ENCODE results near the gene ZDHHC22.

ZDHHC22 gene

DNA sequence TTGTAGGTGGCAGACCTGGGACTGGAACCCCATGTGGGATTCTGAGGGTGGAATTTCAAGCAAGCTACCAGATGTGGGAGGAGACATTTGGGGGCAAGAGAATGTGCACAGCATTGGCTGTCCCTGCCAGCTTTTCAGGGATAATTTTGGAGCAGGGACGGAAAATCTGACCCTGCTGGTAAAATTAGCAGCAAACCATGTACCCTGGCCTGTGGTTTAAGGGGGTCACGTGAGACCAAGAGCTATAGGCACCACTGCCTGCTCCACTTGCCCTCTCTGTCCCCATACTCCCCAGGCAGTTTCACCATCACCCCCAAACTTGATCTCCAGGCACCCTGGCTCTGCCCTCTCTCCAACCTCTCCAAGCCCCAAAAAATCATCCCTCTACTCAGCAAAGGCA lies 13.5 kb upstream of the ZDHHC22 start:
- DNase-seq: no peak

DNA sequence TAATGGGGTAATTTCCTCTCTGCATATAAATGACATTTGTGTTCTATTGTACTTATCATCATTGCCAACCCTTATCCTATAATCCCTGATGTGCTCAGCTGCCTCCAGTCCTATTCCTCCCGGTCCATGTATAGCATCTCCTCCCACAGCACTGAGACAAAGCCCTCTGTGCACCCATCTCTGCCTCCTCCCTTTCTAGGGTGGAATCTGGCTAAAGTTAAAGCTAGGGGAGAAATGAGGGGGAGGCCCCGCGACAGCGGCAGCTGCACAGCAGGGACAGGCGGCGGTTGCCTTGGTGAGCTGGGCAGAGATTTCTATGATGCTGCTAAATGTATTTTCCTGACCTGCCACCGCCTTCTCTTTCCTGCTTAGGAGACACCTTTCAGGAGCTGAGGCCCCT lies 12.8 kb upstream of the ZDHHC22 start:
- DNase-seq: no peak

DNA sequence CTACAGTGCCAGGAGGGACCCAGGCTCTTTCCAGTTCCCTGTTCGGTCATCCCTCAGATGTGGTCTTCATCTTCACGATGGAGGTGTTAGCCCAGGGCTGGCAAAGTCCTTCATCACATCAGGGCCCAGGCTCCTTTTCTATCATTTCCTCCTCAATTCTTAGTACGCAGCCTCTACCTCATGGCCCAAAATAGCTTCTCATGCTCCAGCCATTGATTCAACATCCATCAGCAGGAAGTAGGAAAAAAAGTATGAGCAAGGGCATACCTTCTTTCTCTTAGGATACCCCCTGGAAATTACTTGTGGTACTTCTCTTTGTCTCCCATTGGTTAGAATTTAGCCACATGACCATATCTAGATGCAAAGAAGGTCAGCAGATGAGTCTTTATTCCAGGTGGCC lies 12.2 kb upstream of the ZDHHC22 start:
- DNase-seq: no peak

DNA sequence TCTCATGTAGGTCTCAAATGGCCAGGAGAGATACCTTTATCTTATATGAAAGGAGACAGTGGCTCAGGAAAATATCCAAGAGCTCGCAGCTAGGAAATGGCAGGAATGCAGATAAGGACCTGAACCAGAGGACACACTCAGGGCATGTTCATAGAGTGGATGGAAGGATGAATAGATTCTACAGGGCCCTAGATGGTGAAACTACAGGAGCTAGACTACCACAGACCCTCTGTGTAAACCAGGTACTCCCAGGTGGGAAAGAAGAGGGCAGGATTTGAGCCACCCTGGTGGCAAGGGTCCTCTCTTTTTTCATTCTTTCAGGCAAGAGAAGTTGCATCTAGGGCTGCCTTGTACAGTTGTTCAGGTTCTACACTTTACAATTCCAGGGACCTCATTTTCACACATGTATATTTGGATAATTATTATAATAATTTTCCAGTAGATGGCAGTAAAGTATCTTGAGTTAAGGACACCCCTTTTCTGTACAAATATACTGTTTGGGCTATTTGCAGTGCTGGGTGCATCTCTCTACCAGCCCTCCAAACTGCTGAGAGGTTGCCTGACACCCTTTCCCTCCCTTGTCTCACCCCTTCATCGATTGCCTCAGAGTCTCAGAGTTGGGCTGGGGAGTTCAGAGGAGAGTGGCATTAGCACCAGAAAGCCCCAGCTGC lies 10.5 kb upstream of the ZDHHC22 start:
- peak; percentile 9 for DNase-seq

DNA sequence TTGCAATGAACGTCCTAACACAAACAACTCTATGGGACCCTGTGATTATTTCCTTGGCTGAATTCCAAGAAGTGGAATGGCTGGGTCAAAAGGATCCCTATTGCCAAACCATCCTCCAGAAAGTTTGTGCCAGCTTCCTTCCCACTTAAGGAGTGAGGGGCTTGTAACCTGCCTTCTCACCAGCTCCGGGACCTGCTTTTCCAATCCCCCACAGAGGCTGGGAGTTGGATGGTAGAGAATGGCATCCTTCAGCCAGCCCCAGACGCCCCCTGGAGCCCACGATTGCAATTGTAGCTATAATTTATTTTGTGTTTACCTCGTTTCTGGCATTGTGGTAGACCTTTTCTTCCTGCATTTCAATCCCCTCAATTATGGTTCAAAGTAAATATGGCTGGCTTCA lies 9.7 kb upstream of the ZDHHC22 start:
- no peak for DNase-seq

DNA sequence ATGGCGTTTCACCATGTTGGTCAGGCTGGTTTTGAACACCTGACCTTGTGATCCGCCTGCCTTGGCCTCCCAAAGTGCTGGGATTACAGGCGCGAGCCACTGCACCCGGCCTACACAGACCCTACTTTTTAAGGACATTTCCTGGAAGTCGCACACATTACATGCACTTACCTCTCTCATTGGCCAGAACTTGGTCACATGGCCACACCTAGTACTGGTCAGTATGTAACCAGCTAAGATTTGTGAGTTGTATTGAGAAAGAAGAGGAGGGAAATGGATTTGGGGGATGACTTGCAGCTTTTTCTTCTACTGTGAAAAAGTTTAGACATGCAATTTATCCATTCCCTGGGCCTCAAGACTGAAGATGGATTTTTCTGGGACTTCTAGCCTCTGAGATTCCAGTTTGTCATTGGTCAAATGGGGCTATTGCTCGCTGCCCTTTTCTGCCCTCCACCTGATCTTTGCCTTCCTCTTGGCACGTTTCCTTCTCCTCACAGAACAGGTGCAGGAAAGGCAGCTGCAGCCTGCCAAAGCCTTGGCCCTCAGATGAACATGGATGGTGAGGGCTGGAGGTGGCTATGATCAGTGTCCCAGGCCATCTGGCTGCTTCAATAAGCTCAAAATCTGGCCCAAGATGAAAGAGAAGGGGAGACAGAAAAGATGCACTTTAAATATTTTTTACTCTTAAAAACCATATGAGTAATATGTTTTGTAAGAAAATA lies 7.1 kb upstream of the ZDHHC22 start:
- no peak for DNase-seq

DNA sequence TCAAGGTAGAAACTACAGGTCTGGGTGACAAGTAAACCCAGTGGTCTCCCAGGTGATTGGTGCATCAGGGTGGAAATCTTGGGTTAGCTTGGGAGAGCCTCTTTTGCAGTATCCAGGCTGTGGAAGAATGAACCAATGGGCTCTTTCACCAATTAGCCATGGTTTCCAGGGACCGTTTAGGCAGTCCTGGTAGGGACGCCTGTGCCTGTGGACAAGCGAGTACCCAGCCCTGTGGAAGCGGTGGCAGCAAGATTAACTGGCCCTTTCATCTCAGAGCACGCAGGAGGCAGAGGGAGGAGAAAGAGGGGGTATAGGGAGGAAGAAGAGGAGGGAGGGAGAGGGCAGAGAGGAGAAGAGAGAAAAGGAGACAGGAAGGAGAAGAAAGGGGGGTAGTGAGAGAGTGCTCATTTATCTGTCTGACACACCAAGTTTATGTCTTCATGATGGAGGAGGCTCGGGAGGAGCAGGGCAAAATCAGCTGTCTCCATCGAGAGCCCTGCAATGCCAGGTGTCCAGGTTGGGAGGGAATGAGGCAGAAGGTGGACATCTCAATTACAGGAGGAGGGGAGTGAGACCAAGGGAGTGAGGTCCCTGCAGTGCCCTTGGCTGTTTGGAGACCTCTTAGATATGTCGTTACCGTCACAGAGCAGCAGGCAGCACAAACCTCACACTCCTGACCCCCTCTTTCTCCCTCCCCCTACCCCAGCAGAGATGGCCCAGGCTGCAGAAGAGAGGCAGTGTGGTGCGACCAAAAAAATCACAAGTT lies 4.6 kb upstream of the ZDHHC22 start:
- no peak for DNase-seq

DNA sequence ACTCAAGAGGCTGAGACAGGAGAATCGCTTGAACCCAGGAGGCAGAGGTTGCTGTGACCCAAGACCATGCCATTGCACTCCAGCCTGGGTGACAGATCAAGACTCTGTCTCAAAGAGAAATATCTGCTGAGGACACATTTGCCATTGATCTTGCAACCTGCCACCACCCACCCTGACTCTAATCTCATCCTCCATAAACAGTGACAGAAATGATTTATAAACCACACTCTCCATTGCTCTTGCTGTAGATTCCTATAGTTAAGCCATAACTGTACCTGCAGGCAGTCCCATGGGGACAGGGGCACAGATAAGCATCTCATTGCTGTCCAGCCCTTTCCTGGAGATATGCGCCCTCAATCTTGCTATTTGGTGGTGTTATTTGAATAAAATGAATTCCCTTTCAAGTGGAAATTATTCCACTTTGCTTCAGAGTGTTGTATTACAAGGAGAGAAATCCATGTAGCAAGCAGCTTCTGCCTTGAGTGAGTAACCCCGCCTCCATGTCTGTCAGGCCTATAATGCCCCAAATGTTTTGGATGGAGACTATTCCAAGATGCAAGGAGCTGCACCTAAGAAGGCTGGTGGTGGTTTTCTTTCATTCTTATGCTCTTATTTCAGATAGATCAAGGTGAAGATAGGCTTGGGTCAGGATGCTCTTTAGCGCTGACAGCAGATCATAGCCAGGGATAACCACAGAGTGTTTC lies 3.0 kb upstream of the ZDHHC22 start:
- no peak for DNase-seq

DNA sequence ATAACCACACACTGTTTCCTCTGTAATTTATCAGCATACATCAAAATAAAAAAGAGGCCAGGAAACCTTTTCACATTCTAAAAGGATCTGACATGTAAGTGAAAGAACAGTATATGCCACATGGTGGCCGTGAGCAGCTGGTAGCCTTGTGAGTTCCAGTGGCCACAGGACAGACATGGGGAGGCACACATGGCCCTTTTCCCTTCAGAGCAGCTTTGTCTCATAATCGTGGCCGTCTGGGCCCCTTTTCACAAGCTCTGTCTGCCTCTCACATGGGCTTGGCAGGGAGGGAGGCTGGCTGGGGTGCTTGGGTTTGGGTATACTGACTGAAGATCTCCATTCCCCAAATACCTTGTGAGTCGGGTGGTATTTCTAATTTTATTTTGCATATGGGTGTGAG lies 1.5 kb upstream of the ZDHHC22 start:
- DNase-seq: no peak

DNA sequence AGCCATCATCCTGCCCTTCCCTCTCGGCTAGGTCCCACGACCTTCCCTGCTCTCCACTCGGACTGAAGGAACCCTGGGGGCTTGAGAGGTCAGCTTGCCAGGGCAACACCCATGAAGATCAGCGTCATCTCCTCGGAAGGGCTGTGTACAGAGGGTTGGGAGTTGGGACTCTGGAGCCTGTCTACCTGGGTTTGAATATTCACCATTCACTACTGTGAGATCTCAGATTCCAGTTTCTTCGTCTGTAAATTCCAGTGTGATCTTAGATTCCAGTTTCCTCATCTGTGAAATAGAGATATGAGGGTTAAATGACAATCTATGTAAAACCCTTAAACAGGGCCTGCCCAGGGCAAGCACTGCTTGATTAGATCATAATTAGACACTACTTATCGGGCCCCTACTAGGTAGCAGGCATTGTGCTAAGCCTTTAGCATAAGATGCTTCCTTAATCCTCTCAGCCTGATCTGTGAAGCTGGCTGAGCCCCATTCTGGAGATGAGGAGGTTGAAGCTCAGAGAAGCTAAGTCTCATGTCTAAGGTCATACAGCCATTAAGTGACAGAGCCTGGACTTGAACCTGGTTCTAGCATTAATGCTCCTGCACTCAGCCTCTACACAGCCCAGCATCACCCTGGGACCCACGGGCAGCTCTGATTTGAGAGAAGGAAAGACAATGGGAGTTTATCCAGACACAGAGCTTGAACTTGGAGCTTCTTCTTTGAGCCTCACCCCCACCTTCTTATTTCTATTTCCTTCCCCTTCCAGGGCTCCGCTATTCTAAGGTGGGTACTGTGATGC lies 612 bp upstream of the ZDHHC22 start:
- no peak for DNase-seq

DNA sequence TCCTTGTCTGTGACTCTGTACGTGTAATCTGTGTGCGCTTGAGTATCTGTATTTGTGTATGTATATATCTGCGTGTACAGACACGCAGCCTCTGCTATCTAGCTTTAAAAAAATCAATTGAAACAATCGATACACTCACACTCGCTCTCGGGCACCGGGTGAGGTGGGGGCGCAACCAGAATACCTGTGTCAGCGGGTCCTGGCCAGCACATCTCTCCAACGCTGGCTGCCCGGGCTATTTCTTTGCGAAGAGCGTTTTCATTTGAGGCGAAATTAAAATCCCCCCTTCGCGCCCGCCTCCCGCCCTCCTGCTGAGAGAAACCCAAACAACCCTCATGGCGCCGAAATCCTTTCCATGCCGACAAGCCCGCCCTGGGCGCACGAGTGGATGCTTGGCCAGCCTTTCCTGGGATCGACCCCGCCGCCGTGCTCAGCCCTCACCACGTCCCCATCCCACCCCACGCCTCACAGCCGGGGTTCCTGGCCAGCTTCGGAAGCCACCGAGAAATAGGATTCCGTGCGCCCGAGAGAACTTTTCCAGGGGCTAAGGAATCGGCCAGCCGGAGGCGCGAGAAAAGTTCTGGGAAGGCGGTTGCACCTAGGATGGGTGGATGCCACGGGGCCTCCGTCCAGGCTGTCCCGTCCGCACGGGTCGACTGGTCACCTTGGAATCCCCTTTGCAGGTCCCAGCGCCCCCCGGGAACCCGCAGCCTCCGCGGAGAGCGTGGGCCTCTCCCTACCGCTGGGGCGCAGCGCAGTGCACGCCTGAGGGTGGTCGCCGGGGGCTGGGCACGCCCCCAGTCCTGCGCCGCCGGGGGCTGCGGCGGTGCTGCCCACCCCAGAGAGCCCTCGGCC lies 1.0 kb downstream of the ZDHHC22 start:
- no peak for DNase-seq

DNA sequence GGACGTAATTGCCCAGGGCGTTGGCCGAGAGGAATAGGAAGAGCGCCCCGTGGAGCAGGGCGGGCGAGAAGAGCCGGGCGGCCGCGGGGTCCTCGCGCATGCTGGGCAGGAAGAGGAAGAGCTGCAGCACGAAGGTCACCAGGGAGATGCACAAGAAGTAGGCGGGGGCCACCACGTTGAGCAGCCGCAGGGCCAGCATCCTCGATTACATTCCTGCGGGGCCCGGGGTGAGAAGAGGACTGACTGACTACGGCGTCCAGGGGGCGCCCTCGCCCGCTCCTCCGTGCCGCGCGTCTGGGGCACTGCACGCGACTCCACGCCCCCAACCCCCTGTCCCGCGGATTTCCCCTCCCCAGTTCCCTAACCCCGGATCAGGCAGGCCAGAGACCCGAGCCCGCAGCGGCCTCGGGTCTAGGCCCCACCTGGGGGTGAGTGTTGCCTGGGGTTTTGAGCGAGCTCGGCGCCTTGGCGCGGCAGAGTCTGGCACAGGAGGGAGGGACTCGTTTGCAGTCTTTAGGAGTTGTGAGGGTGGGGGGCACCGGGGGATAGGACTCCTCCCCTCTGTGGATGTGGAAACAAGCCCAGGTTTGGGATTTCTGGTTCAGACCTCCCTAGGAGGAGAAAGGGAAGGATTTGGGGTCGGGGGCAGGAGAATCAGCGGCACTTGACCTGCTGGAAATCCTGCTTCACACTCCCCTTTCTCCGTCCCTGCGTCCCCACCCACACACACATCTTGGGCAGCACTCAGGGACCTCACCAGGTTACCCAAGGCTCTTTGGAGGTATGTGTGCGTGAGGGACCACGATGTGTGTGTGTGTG lies 1.8 kb downstream of the ZDHHC22 start:
- DNase-seq: no peak

DNA sequence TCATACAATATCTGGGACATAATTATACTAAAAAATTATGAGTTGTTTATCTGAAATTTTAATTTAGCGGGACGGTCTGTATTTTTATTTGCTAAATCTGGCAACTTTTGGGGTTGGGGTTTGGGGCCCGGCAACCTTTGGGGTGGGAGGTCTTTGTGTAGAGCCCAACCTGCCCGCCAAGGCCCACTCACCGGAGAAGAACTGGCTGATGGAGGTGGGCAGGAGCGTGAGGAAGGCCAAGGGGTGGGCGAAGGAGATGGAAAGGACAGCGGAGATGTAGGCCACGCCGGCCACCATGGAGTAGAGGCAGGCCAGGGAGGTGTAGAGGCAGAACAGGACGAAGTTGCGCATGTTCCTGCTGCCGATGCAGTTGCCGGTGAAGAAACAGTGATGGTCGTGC lies 2.6 kb downstream of the ZDHHC22 start:
- DNase-seq: no peak

DNA sequence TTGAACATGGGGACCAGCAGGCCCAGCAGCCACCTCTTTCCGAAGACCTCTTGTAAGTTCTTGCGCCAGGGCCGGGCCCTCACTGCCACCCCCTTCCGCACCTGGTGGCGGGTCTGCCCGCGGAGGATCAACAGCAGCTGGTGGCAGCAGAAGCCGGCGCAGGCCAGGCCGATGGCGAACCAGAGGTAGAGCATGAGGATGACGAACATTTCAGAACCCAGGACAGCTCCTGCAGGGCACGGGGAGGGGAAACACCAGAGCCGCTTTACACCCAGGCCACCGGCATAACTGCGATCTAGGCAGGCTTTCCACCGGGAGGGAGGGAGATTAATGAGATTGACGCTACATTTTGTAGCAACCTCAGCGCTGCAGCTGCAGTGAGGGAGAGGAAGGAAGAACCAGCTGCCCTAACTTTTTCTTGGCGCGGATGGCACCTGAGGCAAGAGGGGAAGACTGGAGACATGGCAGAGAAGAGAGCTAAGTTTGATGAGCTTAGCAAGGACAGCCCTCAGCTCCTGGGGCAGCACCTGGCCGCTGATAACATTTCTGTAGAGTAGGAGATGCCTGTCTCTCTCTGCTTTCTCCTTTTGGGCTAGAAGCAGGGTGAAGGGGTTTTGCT lies 7.8 kb downstream of the ZDHHC22 start:
- DNase-seq: peak; percentile 20

DNA sequence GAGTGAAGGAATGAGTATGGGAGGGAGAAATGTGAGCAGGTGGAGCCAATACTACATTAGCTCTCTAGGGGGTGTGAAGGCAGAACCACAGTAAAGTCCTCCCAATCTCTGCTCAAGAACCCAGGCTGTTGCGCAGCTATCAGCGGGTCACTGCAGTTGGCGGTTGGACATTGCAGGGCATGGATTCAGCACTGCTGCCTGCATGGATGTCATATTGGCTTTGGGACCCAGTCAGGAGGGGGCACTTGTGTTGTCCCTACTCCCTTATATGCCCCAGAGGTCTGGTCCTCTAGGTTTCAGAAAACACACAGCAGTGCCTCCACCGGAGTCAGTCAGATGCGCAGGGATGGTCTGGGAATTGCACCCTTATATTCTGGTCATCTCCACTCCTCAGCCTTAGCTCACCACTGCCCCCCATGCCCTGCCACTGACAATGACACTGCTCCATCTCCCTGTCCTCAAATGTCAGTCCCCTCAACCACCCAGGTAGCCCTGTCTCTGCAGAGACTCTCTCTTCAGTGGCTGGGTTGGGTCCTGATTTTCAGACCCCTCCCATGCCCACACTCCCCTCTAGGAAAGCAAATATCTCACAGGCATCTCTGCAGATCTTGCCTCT lies 9.6 kb downstream of the ZDHHC22 start:
- no peak for DNase-seq

DNA sequence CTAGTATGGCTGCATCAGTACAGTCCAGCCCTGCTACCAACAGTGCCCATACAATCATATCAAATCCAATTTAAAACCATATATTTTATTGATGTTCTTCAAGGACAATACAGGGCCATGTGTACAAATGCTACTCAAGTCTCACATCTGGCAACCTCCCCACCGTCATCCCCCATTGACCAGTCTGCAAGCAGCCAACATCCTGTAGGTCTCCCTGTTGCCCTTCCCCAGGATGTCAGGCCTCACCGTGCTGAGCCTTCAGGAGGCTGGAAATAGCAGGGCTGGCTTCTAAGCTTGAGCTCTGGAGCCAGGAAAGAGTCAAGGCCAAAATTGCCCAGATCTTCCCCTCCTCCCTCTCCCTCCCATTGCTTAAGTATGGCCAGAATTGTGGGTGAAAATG lies 10.4 kb downstream of the ZDHHC22 start:
- DNase-seq: no peak

DNA sequence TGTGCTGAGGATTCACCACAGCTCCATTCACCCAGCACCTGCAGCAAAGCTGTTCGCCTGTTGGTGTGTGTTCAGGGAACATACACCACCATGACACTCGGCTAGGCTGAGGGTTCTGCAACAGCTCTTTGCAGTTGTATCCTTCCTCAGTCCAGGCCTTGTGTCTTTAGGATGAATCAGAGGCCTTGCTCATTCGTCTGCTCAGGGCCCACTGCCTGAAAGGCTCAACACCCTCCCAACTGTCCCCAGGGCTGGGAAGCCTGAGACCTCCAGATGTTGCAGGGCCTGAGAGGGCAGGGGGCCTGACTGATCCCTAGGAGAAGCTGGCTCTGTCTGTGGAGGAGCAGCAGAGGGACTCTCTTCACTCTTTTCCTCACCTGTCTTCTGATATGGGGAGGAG lies 11.2 kb downstream of the ZDHHC22 start:
- no peak for DNase-seq

DNA sequence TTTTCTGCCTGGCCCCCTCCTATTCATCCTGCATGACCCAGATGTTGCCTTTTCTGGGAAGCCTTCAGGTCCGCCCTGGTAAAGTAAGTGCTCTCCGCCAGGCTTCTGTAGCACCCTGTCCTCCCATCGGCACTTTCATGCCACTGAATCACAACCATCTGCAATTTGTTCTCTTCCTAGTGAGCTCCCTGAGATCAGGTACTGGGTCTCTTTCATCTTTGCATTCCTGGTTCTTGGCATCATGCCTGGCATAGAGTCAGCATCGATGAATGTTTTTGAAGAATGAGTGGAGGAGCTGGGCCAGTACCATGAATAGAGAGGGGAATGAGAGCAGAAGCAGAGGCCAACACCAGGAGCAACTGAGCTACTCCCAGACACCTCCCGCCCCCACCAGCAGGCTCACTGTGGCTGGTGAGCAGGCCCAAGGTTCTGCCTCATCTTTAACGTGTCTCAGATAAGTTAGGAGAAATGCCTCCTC lies 13.1 kb downstream of the ZDHHC22 start:
- DNase-seq: no peak

DNA sequence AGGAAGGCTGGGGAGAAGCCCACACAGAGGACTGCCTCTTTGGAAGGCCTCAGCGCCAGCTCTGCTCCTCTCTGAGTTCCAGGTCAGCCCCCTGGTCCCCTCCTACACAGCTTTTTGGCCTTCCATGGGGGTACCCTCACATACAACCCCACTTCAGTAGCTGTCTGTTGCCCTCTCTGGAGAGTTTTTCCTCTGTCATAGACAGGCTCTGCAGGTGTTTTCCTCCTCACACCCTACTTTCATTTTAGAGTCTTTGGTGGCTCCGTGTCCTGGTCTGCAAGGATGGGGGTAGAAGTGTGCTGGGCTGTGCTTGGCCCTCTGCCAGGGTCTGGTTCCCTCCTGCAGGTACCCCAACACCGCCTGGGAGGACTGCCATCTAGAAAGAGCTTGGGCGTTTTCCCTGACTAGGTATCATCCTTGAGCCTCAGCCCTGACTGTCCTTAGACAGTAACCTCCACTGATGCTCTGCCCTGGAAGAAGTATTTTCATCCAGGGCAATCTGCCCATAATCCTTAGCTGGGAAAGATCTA lies 15.1 kb downstream of the ZDHHC22 start:
- DNase-seq: no peak

Data from NCI-H1048 (cell line).